SK-N-SH (cell line): ENCODE measurements around the gene AGXT. TPM values are rescaled to one million over a fixed set of nuclear protein-coding genes. Genes with fewer than 3 reads are reported as not detected.

Experiments used
- CTCF ChIA-PET: fragments of 300-600, 350-600 bp; formaldehyde crosslinking; extraction: SDS; loops from one replicate; lab custom pipeline; 2021; lab: Yijun Ruan, JAX
- POLR2A ChIA-PET: fragments of 350-600 bp; sonication (Branson Sonifier 250); formaldehyde crosslinking; extraction: SDS; loops from one replicate; lab custom pipeline; 2020; ENCODE audit warnings: antibody characterized with exemption, inconsistent platforms; lab: Yijun Ruan, JAX
- DNase-seq: peaks from one replicate; pipeline ENCODE4 v3.0.0; 2012
- H2AFZ ChIP-seq: fragments of 200-600 bp; sonication (generic); 2 replicates; pipeline ENCODE4 v1.8.1; 2016; ENCODE audit warnings: antibody characterized with exemption, mild to moderate bottlenecking, low read depth
- H3F3A ChIP-seq: fragments of 200-600 bp; sonication (generic); replicated peaks from 2 replicates; pipeline ENCODE3; 2016; ENCODE audit warnings: antibody characterized with exemption, mild to moderate bottlenecking; ENCODE audit not compliant: insufficient read depth
- H3K27ac ChIP-seq, 2 experiments: fragments of 200-500 bp in 1 of 2; fragments of 200-600 bp in 1 of 2; sonication (Bioruptor generic) in 1 of 2; sonication (generic), shearing (Covaris generic) in 1 of 2; 2 replicates each; pipeline versions ENCODE4 v1.5.1 to v1.6.1; 2014 to 2016; ENCODE audit warnings: low read depth in 2 of 2, inconsistent platforms in 1 of 2, low read length in 1 of 2, mild to moderate bottlenecking in 1 of 2, mixed read lengths in 1 of 2
- H3K27me3 ChIP-seq: fragments of 200-600 bp; sonication (generic), shearing (Covaris generic); 2 replicates; pipeline ENCODE4 v1.6.1; 2016; ENCODE audit warnings: mixed run types; ENCODE audit not compliant: insufficient read depth
- H3K36me3 ChIP-seq, 2 experiments: fragments of 200-500 bp in 1 of 2; fragments of 200-600 bp in 1 of 2; sonication (Bioruptor generic) in 1 of 2; sonication (generic) in 1 of 2; replicated peaks in 1 of 2; 2 replicates each; pipeline versions ENCODE3 to v1.5.1; 2014 to 2016; ENCODE audit warnings: low read length in 1 of 2, mild to moderate bottlenecking in 1 of 2; ENCODE audit not compliant: insufficient read depth in 2 of 2, control insufficient read depth in 1 of 2
- H3K4me1 ChIP-seq, 2 experiments: fragments of 200-500 bp in 1 of 2; fragments of 200-600 bp in 1 of 2; sonication (Bioruptor generic) in 1 of 2; sonication (generic), shearing (Covaris generic) in 1 of 2; 2 replicates each; pipeline versions ENCODE4 v1.5.1 to v1.6.1; 2014 to 2016; ENCODE audit warnings: low read depth in 1 of 2, low read length in 1 of 2, mixed run types in 1 of 2; ENCODE audit not compliant: insufficient read depth in 2 of 2, control insufficient read depth in 1 of 2
- H3K4me2 ChIP-seq: fragments of 200-600 bp; sonication (generic), shearing (Covaris generic); 2 replicates; pipeline ENCODE4 v1.6.1; 2017; ENCODE audit warnings: mixed run types
- H3K4me3 ChIP-seq, 2 experiments: fragments of 200-500 bp in 1 of 2; fragments of 200-600 bp in 1 of 2; sonication (Bioruptor generic) in 1 of 2; sonication (generic), shearing (Covaris generic) in 1 of 2; 2 replicates each; pipeline versions ENCODE4 v1.5.1 to v1.8.1; 2014 to 2016; ENCODE audit warnings: low read depth in 2 of 2, inconsistent platforms in 1 of 2, low read length in 1 of 2, mild to moderate bottlenecking in 1 of 2, mixed read lengths in 1 of 2, moderate library complexity in 1 of 2
- H3K79me2 ChIP-seq: fragments of 200-600 bp; sonication (generic); 2 replicates; pipeline ENCODE4 v1.8.1; 2017; ENCODE audit warnings: mild to moderate bottlenecking; ENCODE audit not compliant: insufficient read depth
- H3K9ac ChIP-seq: fragments of 200-600 bp; sonication (generic); 2 replicates; pipeline ENCODE4 v1.6.1; 2017; ENCODE audit warnings: mixed run types
- H3K9me2 ChIP-seq: fragments of 200-600 bp; sonication (generic); 2 replicates; pipeline ENCODE4 v1.6.1; 2017; ENCODE audit warnings: mixed run types
- H3K9me3 ChIP-seq: fragments of 200-600 bp; sonication (generic); 2 replicates; pipeline ENCODE4 v1.6.1; 2017; ENCODE audit warnings: mixed run types, mild to moderate bottlenecking, moderate library complexity
- H4K20me1 ChIP-seq: fragments of 200-600 bp; sonication (generic); 2 replicates; pipeline ENCODE4 v1.6.1; 2017; ENCODE audit warnings: mild to moderate bottlenecking, mixed run types; ENCODE audit not compliant: insufficient read depth
- EP300 ChIP-seq, 2 experiments: IDR thresholded peaks; 2 replicates each; pipeline versions ENCODE4 v1.4.0 to v1.6.1; 2012; ENCODE audit warnings: borderline replicate concordance in 1 of 2, low read depth in 1 of 2, low read length in 1 of 2
- EZH2phosphoT487 ChIP-seq: fragments of 200-600 bp; sonication (generic); IDR thresholded peaks from 2 replicates; pipeline ENCODE4 v1.6.1; 2017; ENCODE audit warnings: low read depth, mixed run types, mild to moderate bottlenecking, antibody characterized with exemption, moderate library complexity, borderline replicate concordance
- FOXJ3 ChIP-seq: sonication (generic); formaldehyde crosslinking; IDR thresholded peaks from 2 replicates; pipeline ENCODE4 v1.5.1; 2020; ENCODE audit warnings: mild to moderate bottlenecking, missing genetic modification reagents
- FOXM1 ChIP-seq: IDR thresholded peaks from 2 replicates; pipeline ENCODE4 v1.4.0; 2012; ENCODE audit warnings: low read depth, mild to moderate bottlenecking
- GABPA ChIP-seq: IDR thresholded peaks from 2 replicates; pipeline ENCODE4 v1.4.0; 2012; ENCODE audit warnings: low read depth, mild to moderate bottlenecking
- JUND ChIP-seq: IDR thresholded peaks from 2 replicates; pipeline ENCODE4 v1.4.0; 2012
- MXI1 ChIP-seq: IDR thresholded peaks from 2 replicates; pipeline ENCODE4 v1.6.1; 2012; ENCODE audit warnings: mild to moderate bottlenecking, low read depth, low read length, improper control_type of control experiment
- NRF1 ChIP-seq: IDR thresholded peaks from 2 replicates; pipeline ENCODE4 v1.6.1; 2012; ENCODE audit warnings: low read depth, mild to moderate bottlenecking, low read length
- PBX3 ChIP-seq: IDR thresholded peaks from 2 replicates; pipeline ENCODE4; 2012
- POLR2AphosphoS5 ChIP-seq: IDR thresholded peaks from 2 replicates; pipeline ENCODE4 v1.6.1; 2012; ENCODE audit warnings: low read depth, low read length
- RAD21 ChIP-seq: IDR thresholded peaks from 2 replicates; pipeline ENCODE4 v1.6.1; 2012; ENCODE audit warnings: mild to moderate bottlenecking, low read length
- RCOR1 ChIP-seq: fragments of 150-350 bp; IDR thresholded peaks from 2 replicates; pipeline ENCODE4 v1.6.1; 2017; ENCODE audit warnings: antibody characterized with exemption, low read length
- REST ChIP-seq: IDR thresholded peaks from 2 replicates; pipeline ENCODE4 v1.6.1; 2012; ENCODE audit warnings: mild to moderate bottlenecking, low read depth, low read length, moderate library complexity
- RFX5 ChIP-seq: IDR thresholded peaks from 2 replicates; pipeline ENCODE4 v1.6.1; 2012; ENCODE audit warnings: mild to moderate bottlenecking, improper control_type of control experiment, low read length
- RXRA ChIP-seq: IDR thresholded peaks from 2 replicates; pipeline ENCODE4 v1.4.0; 2012; ENCODE audit warnings: low read depth, mild to moderate bottlenecking, borderline replicate concordance
- SIN3A ChIP-seq: IDR thresholded peaks from 2 replicates; pipeline ENCODE4 v1.6.1; 2012; ENCODE audit warnings: low read depth, mild to moderate bottlenecking, low read length, moderate library complexity, borderline replicate concordance
- USF1 ChIP-seq: IDR thresholded peaks from 2 replicates; pipeline ENCODE4 v1.4.0; 2012; ENCODE audit warnings: low read depth, borderline replicate concordance
- YY1 ChIP-seq: IDR thresholded peaks from 2 replicates; pipeline ENCODE4 v1.4.0; 2012; ENCODE audit warnings: low read depth, mild to moderate bottlenecking
- WGBS: methylation state at CpG from one replicate; pipeline ENCODE4 v1.1.6; 2017; ENCODE audit warnings: low lambda C conversion rate; 5-methylcytosine and 5-hydroxymethylcytosine counted together
- polyA plus RNA-seq, 3 experiments: library from polyadenylated mRNA; depleted of rRNA; stranded (reverse); fragments of >200 nt; gene quantifications; 2 replicates each; pipeline ENCODE4 v1.2.3, GENCODE V29; 2012
- TF ChIP-seq, protein P1 (sequence below): fragments of 150-350 bp; IDR thresholded peaks from 2 replicates; pipeline ENCODE4 v1.6.1; 2017; ENCODE audit warnings: antibody characterized with exemption, low read length, low read depth, borderline replicate concordance
- TF ChIP-seq, protein P2 (sequence below): fragments of 200-600 bp; sonication (generic); IDR thresholded peaks from 2 replicates; pipeline ENCODE4 v1.6.1; 2017; ENCODE audit warnings: antibody characterized with exemption, mild to moderate bottlenecking, moderate library complexity

Gene AGXT
- polyA plus RNA-seq, 1 of the 3 experiments (the other 2 are of a cell fraction): not detected

- WGBS: 65% methylated on average over 12 of the region's 12 CpGs
- TF ChIP-seq USF1: no peak
- TF ChIP-seq FOXJ3 (CRISPR knock-in tag): no peak
- TF ChIP-seq MXI1: no peak
- TF ChIP-seq SIN3A: no peak
- no peak for TF ChIP-seq FOXM1
- TF ChIP-seq JUND: no peak
- TF ChIP-seq, protein P1, sequence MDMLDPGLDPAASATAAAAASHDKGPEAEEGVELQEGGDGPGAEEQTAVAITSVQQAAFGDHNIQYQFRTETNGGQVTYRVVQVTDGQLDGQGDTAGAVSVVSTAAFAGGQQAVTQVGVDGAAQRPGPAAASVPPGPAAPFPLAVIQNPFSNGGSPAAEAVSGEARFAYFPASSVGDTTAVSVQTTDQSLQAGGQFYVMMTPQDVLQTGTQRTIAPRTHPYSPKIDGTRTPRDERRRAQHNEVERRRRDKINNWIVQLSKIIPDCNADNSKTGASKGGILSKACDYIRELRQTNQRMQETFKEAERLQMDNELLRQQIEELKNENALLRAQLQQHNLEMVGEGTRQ: no peak
- no peak for TF ChIP-seq YY1
- TF ChIP-seq RXRA: no peak
- no peak for TF ChIP-seq NRF1
- TF ChIP-seq, protein P2, sequence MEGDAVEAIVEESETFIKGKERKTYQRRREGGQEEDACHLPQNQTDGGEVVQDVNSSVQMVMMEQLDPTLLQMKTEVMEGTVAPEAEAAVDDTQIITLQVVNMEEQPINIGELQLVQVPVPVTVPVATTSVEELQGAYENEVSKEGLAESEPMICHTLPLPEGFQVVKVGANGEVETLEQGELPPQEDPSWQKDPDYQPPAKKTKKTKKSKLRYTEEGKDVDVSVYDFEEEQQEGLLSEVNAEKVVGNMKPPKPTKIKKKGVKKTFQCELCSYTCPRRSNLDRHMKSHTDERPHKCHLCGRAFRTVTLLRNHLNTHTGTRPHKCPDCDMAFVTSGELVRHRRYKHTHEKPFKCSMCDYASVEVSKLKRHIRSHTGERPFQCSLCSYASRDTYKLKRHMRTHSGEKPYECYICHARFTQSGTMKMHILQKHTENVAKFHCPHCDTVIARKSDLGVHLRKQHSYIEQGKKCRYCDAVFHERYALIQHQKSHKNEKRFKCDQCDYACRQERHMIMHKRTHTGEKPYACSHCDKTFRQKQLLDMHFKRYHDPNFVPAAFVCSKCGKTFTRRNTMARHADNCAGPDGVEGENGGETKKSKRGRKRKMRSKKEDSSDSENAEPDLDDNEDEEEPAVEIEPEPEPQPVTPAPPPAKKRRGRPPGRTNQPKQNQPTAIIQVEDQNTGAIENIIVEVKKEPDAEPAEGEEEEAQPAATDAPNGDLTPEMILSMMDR: no peak
- no peak for TF ChIP-seq GABPA
- no peak for TF ChIP-seq RAD21
- no peak for TF ChIP-seq EZH2phosphoT487
- no peak for TF ChIP-seq EP300 (IDR thresholded peaks at IDR 0.05; ENCODE audit: borderline replicate concordance in 1 of 2, low read depth in 1 of 2, low read length in 1 of 2)
- TF ChIP-seq POLR2AphosphoS5: no peak
- TF ChIP-seq REST: no peak
- TF ChIP-seq RCOR1: no peak
- TF ChIP-seq RFX5: no peak
- TF ChIP-seq PBX3: no peak
- TF ChIP-seq, all 33 proteins: peak for 0
These were observed 19.5 kb upstream of the AGXT start for GRCh38 chr2:240848900-240849680.

More at GRCh38 chr2:240848900-240849680, 19.5 kb upstream of the AGXT start:
- H3K36me3 ChIP-seq: no peaks in the 10 kb centered on the region
- no peak overlapping the region for H3K4me2 ChIP-seq
- H3K9ac ChIP-seq: no peak overlapping the region
- H4K20me1 ChIP-seq: no peaks in the 10 kb centered on the region
- no peak overlapping the region for H2AFZ ChIP-seq
- CTCF ChIA-PET: interaction anchor here (1.3 to 6.4 kb wide), 4 partner anchors 9 to 66 kb away, joined by 3 to 71 read pairs (median 4); no protein-coding TSS in a partner anchor
- no peaks in the 10 kb centered on the region for H3K79me2 ChIP-seq
- no peaks in the 10 kb centered on the region for H3F3A ChIP-seq
- POLR2A ChIA-PET: no interaction called here
- H3K27me3 ChIP-seq: no peaks in the 10 kb centered on the region; the same call in 1 of the 2 replicates
- no peaks in the 10 kb centered on the region for H3K4me1 ChIP-seq
- no peaks in the 10 kb centered on the region for H3K9me2 ChIP-seq
- H3K9me3 ChIP-seq: no peaks in the 10 kb centered on the region
- DNase-seq: no peak
- H3K27ac ChIP-seq: no peak overlapping the region
- H3K4me3 ChIP-seq: no peak overlapping the region
